ENCODE results near the gene SLC29A2. TPM values are rescaled to one million over a fixed set of nuclear protein-coding genes. Genes with fewer than 3 reads are reported as not detected.
A peak's percentile ranks its signal among the peaks of the same experiment; 100 is the strongest.

Gene SLC29A2
- total and polyA plus RNA-seq, 2 donors from 2014 or later, result 10.4 to 17.5 TPM

DNA sequence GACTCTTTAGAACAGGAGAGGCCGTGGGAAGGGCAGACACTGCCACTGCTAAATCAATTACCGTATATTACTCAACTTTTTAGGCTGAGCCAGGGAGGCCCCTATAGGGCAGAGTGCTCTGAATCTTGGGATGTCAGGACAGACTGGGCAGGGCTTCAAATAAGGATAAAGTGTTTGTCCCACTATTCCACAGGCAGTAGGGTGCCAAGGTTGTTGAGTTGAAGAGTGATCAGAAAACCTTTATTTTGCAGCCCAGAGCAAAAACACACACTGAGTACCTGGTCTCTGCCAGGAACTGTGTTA, 22.5 kb downstream of the SLC29A2 start:
- H3K27me3 ChIP-seq (ENCODE audit: control insufficient read depth, insufficient read depth, low read length), result no peaks in the 10 kb centered on the region
- H3K4me3 ChIP-seq (ENCODE audit: low read length in 3 of 3), result no peak overlapping the region
- no peak for DNase-seq
- H3K36me3 ChIP-seq (ENCODE audit: control insufficient read depth in 2 of 3, insufficient read depth in 3 of 3, low read length in 3 of 3), result no peaks in the 10 kb centered on the region
- no peak overlapping the region for H3K27ac ChIP-seq (ENCODE audit: low read depth in 2 of 2, low read length in 2 of 2)
- no peak overlapping the region for H3K9ac ChIP-seq (ENCODE audit: low read length in 3 of 3)
- FAIRE-seq, result no peak
- TF ChIP-seq, protein P1, sequence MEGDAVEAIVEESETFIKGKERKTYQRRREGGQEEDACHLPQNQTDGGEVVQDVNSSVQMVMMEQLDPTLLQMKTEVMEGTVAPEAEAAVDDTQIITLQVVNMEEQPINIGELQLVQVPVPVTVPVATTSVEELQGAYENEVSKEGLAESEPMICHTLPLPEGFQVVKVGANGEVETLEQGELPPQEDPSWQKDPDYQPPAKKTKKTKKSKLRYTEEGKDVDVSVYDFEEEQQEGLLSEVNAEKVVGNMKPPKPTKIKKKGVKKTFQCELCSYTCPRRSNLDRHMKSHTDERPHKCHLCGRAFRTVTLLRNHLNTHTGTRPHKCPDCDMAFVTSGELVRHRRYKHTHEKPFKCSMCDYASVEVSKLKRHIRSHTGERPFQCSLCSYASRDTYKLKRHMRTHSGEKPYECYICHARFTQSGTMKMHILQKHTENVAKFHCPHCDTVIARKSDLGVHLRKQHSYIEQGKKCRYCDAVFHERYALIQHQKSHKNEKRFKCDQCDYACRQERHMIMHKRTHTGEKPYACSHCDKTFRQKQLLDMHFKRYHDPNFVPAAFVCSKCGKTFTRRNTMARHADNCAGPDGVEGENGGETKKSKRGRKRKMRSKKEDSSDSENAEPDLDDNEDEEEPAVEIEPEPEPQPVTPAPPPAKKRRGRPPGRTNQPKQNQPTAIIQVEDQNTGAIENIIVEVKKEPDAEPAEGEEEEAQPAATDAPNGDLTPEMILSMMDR (IDR thresholded peaks at IDR 0.05; ENCODE audit: borderline replicate concordance, extremely low read depth, insufficient read depth), result no peak
- intact Hi-C loops (cut with DNase I), result no loop called here
- H3K9me3 ChIP-seq (ENCODE audit: control insufficient read depth in 2 of 3, insufficient read depth in 1 of 3, low read length in 3 of 3), result no peaks in the 10 kb centered on the region
- peaks cover 0 to 22% (median 18%) of the 10 kb centered on the region in 3 donors for H3K4me1 ChIP-seq (ENCODE audit: control insufficient read depth in 2 of 3, insufficient read depth in 2 of 3, low read depth in 1 of 3, low read length in 3 of 3)

DNA sequence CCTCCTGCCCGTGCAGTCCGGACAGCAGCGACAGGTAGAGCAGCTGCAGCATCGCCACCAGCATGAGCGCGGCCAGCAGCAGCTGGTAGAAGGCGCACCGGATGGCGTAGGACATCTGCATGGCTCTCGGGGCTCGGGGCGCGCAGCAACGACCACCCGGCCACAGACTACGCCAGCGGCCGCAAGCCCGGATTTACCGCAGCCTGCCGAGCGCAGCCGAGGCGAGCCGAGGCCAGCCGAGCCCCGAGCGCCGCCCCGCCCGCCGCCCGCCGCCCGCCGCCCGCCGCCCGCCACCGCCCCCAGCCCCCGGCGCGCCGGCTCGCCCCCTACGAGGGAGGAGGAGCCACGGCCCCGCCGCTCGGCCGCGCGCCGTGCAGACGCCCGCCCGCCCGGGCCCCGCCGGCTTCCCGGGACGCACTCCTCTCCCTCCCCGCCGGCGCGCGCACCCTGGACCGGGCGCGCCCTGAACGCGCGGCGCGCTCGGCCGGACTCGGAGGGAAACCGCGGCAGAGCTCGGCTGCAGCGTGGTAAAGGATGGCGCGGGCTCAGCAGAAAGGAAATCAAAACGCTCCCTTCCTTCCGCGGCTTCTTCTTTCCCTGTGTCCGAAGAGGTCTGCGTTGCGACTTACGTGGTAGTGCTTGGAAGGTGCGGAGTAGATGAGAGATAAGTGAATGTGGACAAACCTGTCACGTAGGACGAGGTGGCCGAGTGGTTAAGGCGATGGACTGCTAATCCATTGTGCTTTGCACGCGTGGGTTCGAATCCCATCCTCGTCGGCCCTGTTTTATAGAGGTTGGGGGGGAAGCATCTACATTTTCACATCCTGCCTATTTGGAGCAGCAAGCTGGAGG, 23.9 kb downstream of the SLC29A2 start, which contains the start of gene B4GAT1:
Gene B4GAT1 (minus strand): TSS at position 205 of the 852 bp plus-strand sequence. CDS start 84 bp downstream, at position 121.
- peak; percentile 90 to 96 (median 95) for DNase-seq
- peaks cover 0 to 27% (median 22%) of the 10 kb centered on the region in 3 donors for H3K4me1 ChIP-seq (ENCODE audit: control insufficient read depth in 2 of 3, insufficient read depth in 2 of 3, low read depth in 1 of 3, low read length in 3 of 3)

DNA sequence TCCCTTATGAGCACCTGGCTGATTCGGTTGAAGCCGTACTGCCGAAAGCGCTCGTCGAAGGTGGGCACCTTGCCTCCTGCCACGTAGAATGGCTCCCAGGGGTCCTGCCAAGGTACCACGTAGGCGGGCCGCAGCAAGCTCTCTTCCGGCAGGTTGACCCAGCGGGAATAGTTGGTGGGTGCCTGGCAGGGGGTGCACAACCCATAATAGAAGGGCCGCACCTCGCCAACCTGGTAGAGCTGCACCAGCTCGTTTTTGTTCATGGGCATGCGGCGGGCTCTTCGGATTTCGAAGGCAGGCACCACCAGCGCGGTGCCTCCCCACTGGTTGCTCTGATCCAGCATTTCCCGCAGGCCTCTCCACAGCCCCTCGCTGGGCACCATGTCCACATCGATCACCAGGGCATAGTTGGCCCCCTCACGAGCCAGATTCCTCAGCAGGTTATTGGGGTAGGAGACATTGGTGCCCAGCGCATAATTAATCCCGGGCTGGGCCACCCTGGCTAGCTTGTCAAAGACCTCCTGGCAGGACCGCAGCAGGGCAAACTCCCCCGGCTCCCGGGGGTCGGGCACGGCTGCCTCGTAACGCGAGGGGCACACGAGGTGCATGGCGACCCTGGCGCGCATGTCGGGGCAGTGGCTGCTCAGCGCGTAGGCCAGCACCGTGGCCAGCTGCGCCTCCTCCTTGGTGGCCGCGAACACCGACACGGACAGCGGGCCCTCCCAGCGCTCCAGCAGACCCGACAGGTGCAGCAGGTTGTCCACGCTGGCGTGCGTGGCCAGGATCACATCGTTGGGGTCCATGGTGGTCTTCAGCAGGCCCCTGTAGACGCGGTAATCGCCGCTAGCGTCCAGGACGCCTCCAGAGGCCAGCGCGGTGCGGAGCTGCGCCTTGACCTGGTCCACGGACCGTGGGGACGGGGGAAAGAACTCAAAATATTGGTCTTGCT, 24.8 kb downstream of the SLC29A2 start:
- intact Hi-C loops (cut with DNase I), result no loop called here
- peaks cover 0 to 3% (median 2%) of the 10 kb centered on the region in 3 donors for H3K36me3 ChIP-seq (ENCODE audit: control insufficient read depth in 2 of 3, insufficient read depth in 3 of 3, low read length in 3 of 3)
- no peaks in the 10 kb centered on the region for H3K9me3 ChIP-seq (ENCODE audit: control insufficient read depth in 2 of 3, insufficient read depth in 1 of 3, low read length in 3 of 3)
- FAIRE-seq (no peak), DNase-seq (peak in 4 of 5 donors; percentile 21 to 79 (median 60))
- H3K27ac ChIP-seq (ENCODE audit: low read depth in 2 of 2, low read length in 2 of 2), result peak overlapping the region; percentile 80 to 89
- H3K4me3 ChIP-seq (ENCODE audit: low read length in 3 of 3), result peak overlapping the region; percentile 80 to 97 (median 86)
- TF ChIP-seq, protein P1 (IDR thresholded peaks at IDR 0.05; ENCODE audit: borderline replicate concordance, extremely low read depth, insufficient read depth), result no peak
- H3K9ac ChIP-seq (ENCODE audit: low read length in 3 of 3), result peak overlapping the region; percentile 80 to 97 (median 92)
- no peaks in the 10 kb centered on the region for H3K27me3 ChIP-seq (ENCODE audit: control insufficient read depth, insufficient read depth, low read length)
- H3K4me1 ChIP-seq (ENCODE audit: control insufficient read depth in 2 of 3, insufficient read depth in 2 of 3, low read depth in 1 of 3, low read length in 3 of 3), result peaks cover 0 to 27% (median 22%) of the 10 kb centered on the region in 3 donors

More for the DNA sequence above, 23.9 kb downstream of the SLC29A2 start, which contains the start of gene B4GAT1:
- FAIRE-seq, result no peak
- Histone ChIP-seq H3K27ac (ENCODE audit: low read depth in 2 of 2, low read length in 2 of 2) (peak within 1 kb of the TSS; percentile 89 to 90), H3K9me3 (ENCODE audit: control insufficient read depth in 2 of 3, insufficient read depth in 1 of 3, low read length in 3 of 3) (no peaks in the 10 kb centered on the region), H3K4me3 (ENCODE audit: low read length in 3 of 3) (peak within 1 kb of the TSS; percentile 93 to 97 (median 95)), H3K9ac (ENCODE audit: low read length in 3 of 3) (peak within 1 kb of the TSS; percentile 92 to 97 (median 92)), H3K36me3 (ENCODE audit: control insufficient read depth in 2 of 3, insufficient read depth in 3 of 3, low read length in 3 of 3) (no peaks in the 10 kb centered on the region), H3K27me3 (ENCODE audit: control insufficient read depth, insufficient read depth, low read length) (no peaks in the 10 kb centered on the region)
- intact Hi-C loops (cut with DNase I), result no loop called here
- TF ChIP-seq, protein P1 (IDR thresholded peaks at IDR 0.05; ENCODE audit: borderline replicate concordance, extremely low read depth, insufficient read depth), result no peak

All from kidney (tissue), 14 donors.